Activated CD8-positive, alpha-beta memory T cell treated with anti-CD3 and anti-CD28 coated beads, Interleukin-2, amount 10 ng/mL, durations not matched to agents 7 days and 5 days (primary cell): ENCODE measurements around the gene IRX3. TPM values are rescaled to one million over a fixed set of nuclear protein-coding genes. Genes with fewer than 3 reads are reported as not detected.
A peak's percentile ranks its signal among the peaks of the same experiment; 100 is the strongest.

Source experiments
- ATAC-seq: fragments of 150-1000 bp; cut with Tn5 transposase; one replicate; pipeline ENCODE4 v1.10.0; 2021; ENCODE audit warnings: moderate library complexity
- CTCF ChIA-PET: fragments of 350-600 bp; sonication (Branson Sonifier 250); formaldehyde crosslinking; loops from one replicate; lab custom pipeline; 2021; ENCODE audit warnings: antibody characterized with exemption; lab: Charles Lee
- DNase-seq: peaks from one replicate; pipeline ENCODE4 v3.0.0-alpha.2; 2020
- H3K27ac Mint-ChIP-seq: one replicate; pipeline ENCODE4 v1.8.0; 2021; ENCODE audit warnings: mild to moderate bottlenecking, mixed read lengths
- H3K27me3 Mint-ChIP-seq: one replicate; pipeline ENCODE4 v1.8.0; 2021; ENCODE audit warnings: mixed read lengths
- H3K36me3 Mint-ChIP-seq: one replicate; pipeline ENCODE4 v1.8.0; 2021; ENCODE audit warnings: mild to moderate bottlenecking, mixed read lengths
- H3K4me1 Mint-ChIP-seq: one replicate; pipeline ENCODE4 v1.8.0; 2021; ENCODE audit warnings: mixed read lengths
- H3K4me3 Mint-ChIP-seq: one replicate; pipeline ENCODE4 v1.8.0; 2021; ENCODE audit warnings: mild to moderate bottlenecking, moderate library complexity, mixed read lengths
- H3K9me3 Mint-ChIP-seq: one replicate; pipeline ENCODE4 v1.8.0; 2022; ENCODE audit warnings: low read depth, mixed read lengths
- total RNA-seq, 2 experiments: library from RNA; stranded (reverse); gene quantifications; one replicate each; pipeline ENCODE4 v1.2.3, GENCODE V29; 2021

Gene IRX3
- total RNA-seq, 2 experiments from 2014 or later: 0.12 to 0.47 TPM

DNA sequence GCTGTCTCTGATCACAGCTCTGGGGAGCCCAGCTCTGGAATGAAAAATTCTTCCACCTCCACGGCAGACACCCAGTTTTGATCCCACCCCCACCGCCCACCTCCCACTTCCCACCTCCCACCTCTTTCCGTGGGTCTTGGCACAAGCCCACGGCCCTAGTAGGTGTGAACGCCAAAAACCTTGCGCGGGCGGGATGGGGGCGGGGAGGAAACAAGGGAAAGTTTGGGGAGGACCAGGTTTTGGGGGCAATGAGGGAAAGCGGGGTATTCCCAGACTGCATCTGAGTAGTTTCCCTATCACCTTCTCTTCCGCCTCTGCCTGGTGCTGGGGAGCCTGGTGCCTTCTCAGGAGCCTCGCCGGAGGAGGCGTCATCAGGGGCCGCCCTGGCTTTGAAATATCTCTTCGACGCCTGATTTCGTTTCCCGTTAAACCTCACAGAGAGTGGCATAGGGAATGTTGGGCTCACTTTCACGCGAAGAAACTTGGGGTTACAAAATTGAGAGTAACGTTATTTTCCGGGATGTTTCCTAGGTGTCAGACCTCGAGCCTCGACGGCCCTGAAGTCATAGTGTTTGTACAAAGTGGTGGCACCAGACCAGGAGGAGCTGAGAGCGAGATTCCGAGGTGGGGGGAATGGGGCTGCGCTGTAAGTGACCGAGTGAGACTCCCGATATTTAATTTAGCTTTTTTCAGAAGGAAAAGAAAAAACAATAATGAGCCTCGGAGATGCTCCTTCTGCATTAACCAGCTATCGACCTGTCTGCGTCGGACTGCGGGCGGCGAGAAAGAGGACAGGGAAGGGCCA, 1.6 kb upstream of the IRX3 start:
- H3K9me3 Mint-ChIP-seq: no peaks in the 10 kb centered on the region
- ATAC-seq (no peak), DNase-seq (no peak)
- CTCF ChIA-PET: no interaction called here
- H3K27ac Mint-ChIP-seq: no peak overlapping the region
- H3K36me3 Mint-ChIP-seq: peaks cover 8% of the 10 kb centered on the region
- no peak overlapping the region for H3K4me3 Mint-ChIP-seq
- peaks cover 78% of the 10 kb centered on the region for H3K27me3 Mint-ChIP-seq
- H3K4me1 Mint-ChIP-seq: peaks cover 16% of the 10 kb centered on the region

DNA sequence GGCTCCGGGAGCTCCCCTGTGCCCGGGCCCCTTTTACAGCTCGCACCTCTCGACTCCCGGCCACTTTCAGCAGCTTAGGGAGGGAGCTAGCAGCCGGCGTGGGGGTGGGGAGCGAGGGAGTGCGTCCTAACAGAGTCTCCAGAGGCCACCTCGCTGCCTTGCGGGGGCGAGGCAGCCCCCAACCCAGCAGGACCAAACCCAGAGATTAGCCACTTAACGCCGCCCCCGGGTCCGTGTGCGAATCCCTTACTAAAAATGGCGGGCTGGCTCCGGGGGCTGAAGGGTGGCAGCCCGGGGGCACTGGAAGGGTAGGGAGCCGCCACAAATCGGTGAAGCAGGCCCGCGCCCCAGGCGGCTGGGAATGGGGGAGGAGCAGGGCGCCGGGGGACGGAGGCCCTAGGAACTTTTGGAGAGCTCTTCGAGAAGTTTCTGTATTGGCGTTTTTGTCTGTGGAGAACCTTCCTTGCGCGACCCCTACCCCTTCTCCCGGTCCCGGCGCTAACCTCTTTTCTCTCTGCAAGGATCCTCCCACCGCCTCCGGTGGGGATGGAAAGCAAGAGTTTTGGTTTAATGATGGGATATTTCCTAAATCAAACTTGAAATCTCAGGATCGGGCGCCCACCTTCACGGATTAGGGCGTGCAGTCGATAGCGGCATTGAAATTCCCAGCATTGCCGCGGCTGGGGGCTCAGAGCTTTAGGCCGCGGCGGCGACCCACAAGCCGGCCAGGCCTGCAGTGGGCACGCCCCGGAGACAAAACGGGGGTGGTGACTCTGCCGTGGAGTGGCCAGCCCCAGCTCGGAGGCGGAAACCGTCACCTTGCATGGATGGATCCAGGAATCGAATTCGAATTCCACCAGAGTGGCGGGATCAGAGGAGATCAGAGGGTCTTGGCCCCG, 793 bp upstream of the IRX3 start:
- Mint-ChIP-seq H3K27ac (no peak overlapping the region), H3K27me3 (peaks cover 81% of the 10 kb centered on the region), H3K36me3 (peaks cover 9% of the 10 kb centered on the region), H3K4me1 (peaks cover 19% of the 10 kb centered on the region), H3K9me3 (no peaks in the 10 kb centered on the region), H3K4me3 (no peak overlapping the region)
- DNase-seq: no peak
- no peak for ATAC-seq
- CTCF ChIA-PET: no interaction called here

DNA sequence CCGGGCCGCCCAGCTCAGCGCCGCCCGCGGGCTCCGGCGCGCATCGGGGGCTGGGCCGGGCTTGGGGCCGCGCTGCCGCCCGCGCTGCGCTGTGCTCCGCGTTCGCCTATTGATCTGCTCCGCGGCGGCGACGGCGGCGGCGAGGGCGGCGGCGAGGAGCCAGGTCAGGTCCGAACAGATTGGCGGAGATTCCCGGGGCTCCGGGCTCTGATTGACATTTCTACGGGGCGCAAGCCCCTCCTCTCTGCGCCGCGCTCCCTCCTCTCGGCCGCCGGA, 559 bp downstream of the IRX3 start:
- DNase-seq: no peak
- CTCF ChIA-PET: no interaction called here

DNA sequence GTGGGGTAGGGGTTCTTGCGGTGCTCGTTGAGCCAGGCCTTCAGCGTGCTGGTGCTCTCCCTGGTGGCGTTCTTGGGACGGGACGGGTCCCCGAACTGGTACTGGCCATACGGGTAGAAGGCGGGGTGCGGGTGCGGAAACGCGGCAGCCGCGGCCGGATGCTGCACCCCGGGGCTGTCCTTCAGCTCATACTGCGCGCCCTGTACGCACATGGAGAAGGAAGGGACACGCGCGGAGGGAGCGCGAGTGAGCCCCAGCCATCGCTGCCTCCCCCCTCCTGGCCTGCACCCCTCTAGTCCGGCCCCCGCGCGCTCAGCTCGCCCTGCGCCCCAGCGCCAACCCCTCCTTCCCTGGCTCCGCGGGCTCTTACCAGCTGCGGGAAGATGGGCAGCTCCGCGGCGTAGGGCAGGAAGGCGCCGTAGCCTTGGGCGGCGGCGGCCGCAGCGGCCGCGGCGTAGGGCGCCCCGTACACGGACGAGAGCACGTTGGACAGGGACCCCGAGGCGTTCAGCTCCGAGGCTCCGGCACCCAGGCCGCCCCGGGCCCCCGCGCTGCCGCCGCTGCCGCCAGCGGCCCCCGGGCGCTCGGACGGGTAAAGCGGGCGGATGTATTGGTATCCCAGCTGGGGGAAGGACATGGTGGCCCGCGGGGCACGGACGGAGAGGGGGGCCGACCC, 1.0 kb downstream of the IRX3 start:
- peaks cover 80% of the 10 kb centered on the region for H3K27me3 Mint-ChIP-seq
- CTCF ChIA-PET: no interaction called here
- no peak for ATAC-seq
- H3K4me3 Mint-ChIP-seq: peak overlapping the region; percentile 37
- peak overlapping the region; percentile 36 for H3K27ac Mint-ChIP-seq
- H3K9me3 Mint-ChIP-seq: no peaks in the 10 kb centered on the region
- H3K4me1 Mint-ChIP-seq: peaks cover 17% of the 10 kb centered on the region
- peaks cover 7% of the 10 kb centered on the region for H3K36me3 Mint-ChIP-seq
- DNase-seq: no peak

More for the DNA sequence above, 559 bp downstream of the IRX3 start:
- Mint-ChIP-seq H3K36me3 (peaks cover 9% of the 10 kb centered on the region), H3K27me3 (peaks cover 80% of the 10 kb centered on the region), H3K4me3 (peak overlapping the region; percentile 64), H3K9me3 (no peaks in the 10 kb centered on the region), H3K4me1 (peaks cover 19% of the 10 kb centered on the region), H3K27ac (no peak overlapping the region)
- ATAC-seq: no peak

DNA sequence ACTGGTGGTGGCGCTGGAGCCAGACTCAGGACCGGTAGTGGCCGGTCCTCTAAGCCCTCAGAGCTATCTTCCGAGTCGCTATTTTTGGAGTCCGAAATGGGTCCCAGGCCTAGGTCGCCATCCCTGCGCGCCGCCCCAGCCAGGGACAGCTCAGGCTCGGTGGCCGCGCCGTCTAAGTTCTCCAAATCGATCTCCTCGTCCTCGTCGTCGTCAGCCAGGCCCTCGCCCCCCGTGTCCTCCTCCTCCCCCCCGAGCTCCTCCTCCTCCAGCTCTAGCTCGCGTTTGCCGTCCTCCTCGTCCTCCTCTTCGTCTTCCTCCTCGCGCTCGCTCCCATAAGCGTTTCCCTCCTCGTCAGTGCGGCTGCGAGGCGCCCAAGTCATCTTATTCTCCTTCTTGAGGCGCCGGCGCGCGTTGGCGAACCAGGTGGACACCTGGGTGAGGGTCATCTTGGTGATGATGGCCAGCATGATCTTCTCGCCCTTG, 1.6 kb downstream of the IRX3 start:
- CTCF ChIA-PET: no interaction called here
- H3K9me3 Mint-ChIP-seq: no peaks in the 10 kb centered on the region
- peaks cover 16% of the 10 kb centered on the region for H3K4me1 Mint-ChIP-seq
- peaks cover 6% of the 10 kb centered on the region for H3K36me3 Mint-ChIP-seq
- ATAC-seq: no peak
- H3K27me3 Mint-ChIP-seq: peaks cover 82% of the 10 kb centered on the region
- DNase-seq: no peak
- H3K4me3 Mint-ChIP-seq: peak overlapping the region; percentile 37
- H3K27ac Mint-ChIP-seq: peak overlapping the region; percentile 36

DNA sequence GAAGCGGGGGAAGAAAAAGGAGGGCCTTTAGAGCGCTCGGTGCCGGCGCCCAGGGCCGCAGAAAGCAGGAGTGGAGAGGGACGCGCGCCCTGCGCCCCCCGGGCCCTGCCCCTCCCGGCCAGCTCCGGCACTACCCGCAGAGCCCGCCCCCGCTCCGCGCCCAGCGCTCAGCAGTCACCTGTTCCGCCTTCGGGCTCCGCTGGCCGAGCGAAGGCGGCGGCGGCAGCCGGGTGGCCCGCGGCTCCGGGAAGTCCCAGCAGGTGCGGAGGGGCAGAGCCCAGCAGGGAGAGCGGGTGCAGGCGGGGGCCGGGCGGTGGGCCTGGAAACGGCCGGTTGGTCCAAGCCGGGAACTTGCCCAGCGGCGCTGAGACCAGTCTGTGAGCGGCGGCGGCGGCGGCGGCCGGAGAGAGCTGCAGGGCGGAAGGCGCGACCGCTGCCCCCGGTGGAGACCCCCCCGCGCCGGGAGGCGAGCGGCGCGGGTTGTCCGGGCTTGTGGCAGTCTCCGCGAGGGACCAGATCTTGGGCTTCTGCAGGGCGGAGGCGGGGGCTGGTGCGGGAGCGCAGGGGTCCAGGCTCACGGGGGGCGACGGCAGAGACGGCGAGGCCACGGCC, 2.2 kb downstream of the IRX3 start:
- Mint-ChIP-seq H3K4me1 (peaks cover 16% of the 10 kb centered on the region), H3K9me3 (no peaks in the 10 kb centered on the region), H3K27me3 (peaks cover 82% of the 10 kb centered on the region), H3K27ac (no peak overlapping the region), H3K4me3 (no peak overlapping the region), H3K36me3 (peaks cover 4% of the 10 kb centered on the region)
- ATAC-seq (no peak), DNase-seq (no peak)
- CTCF ChIA-PET: no interaction called here

DNA sequence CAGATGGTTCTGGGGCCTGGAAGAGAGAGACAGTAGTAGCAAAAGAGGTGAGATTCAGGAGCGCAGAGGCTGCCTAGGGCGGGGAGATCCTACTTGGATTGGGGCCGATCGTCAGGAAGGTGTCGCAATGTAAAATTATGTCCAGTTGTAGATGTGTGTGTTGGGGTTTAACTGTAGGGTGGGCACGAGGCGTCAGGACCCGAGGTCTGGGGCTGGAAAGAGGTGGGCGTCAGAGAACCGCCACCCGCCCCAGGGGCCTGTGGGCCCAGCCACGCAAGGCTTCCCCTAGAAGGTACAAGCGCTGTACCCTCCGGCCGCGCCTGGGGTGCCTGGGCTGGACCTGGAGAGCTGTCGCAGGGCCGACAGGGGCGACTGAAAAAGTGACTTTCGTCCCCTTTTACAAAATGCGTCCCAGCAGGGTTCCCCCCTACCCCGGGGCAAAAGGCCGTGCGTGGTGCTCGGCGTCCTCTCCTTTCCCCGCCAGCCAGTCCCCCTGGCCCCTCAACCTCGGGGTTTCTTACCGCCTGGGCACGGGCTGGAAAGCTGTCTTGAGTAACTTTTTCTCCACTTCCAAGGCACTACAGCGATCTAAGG, 2.8 kb downstream of the IRX3 start:
- H3K9me3 Mint-ChIP-seq: no peaks in the 10 kb centered on the region
- no peak overlapping the region for H3K27ac Mint-ChIP-seq
- peaks cover 4% of the 10 kb centered on the region for H3K36me3 Mint-ChIP-seq
- peaks cover 16% of the 10 kb centered on the region for H3K4me1 Mint-ChIP-seq
- CTCF ChIA-PET: interaction anchor here (1.1 kb wide), 1 partner anchor 673 kb away, joined by 4 read pairs; no protein-coding TSS in a partner anchor
- peaks cover 78% of the 10 kb centered on the region for H3K27me3 Mint-ChIP-seq
- DNase-seq (no peak), ATAC-seq (no peak)
- no peak overlapping the region for H3K4me3 Mint-ChIP-seq

DNA sequence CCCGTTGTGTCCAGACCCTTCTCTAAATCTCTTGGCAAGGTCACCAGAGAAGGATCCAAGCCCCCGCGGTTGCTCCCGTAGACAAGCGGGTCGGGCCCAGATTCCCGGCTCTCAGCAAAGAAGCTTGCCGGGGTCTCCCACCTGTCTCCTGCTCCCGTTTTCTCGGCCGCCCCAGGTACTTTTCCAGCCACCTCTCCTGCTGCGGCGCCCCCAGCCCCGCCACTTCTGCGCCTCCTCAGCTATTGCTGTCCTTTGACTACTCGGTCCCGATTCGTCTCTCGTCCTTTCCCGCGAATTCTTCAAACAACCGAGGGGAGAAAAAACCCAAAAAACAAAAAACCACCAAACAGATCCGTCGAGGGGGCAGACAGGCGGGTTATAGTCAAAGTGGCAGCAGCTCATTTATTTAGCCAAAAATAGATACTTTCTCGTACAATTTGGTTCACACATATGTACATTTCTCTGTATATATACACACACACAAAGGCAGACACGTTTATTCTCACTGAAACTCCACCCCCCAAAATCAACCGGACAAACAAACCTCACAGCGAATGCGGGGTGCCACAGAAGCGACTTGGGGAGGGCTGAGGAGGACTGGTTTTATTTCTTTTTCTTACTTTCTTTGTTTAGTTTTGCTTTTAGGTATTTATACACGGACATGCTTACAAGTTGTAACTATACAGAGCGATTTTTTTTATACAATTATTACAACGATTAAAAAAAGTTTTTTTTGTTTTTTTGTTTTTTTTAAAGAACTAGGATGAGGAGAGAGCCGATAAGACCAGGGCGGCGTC, 3.5 kb downstream of the IRX3 start:
- no peak for DNase-seq
- Mint-ChIP-seq H3K4me3 (no peak overlapping the region), H3K4me1 (peaks cover 16% of the 10 kb centered on the region), H3K27ac (peak overlapping the region; percentile 44), H3K36me3 (peaks cover 4% of the 10 kb centered on the region), H3K27me3 (peaks cover 77% of the 10 kb centered on the region), H3K9me3 (no peaks in the 10 kb centered on the region)
- ATAC-seq: no peak
- CTCF ChIA-PET: interaction anchor here (1.1 kb wide), 2 partner anchors 674 to 974 kb away, joined by 3 to 4 read pairs; no protein-coding TSS in a partner anchor

DNA sequence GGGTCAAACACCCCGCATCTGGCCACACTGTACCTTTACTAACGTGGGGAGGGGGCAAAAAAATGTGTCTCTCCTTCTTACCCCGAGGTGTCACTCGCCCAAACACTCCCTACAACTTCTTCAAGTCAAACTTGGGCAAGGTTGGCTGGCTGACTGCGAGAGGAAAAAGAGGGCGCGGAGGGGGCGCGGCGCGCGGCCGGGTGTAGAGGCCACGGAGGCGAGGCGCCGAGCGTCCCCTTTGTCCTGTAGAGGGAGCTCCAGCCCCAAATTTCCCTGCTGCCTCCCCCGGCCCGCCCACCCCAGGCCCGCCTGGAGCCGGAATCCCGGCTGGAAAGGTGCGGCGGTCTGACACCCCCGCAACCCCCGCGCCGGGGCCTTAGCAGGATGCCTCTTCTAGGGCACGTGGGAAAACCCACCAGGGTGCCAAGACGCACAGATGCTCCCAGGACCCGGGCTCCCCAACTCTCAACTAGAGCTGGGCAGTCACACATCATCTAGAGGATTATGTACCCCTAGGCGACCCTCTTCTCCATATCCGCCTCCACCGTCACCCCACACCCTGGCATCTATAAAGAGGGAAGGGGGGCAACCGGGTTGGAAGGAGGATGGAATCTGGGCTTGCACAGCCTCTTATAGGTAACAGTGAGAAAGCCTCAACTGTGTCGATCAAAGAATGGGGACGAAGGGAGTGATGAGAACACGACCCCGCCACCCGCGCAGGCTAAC, 4.2 kb downstream of the IRX3 start:
- Mint-ChIP-seq H3K27me3 (peaks cover 71% of the 10 kb centered on the region), H3K4me1 (peaks cover 16% of the 10 kb centered on the region), H3K4me3 (no peak overlapping the region), H3K9me3 (no peaks in the 10 kb centered on the region), H3K27ac (no peak overlapping the region), H3K36me3 (peaks cover 4% of the 10 kb centered on the region)
- CTCF ChIA-PET: interaction anchor here (1.1 kb wide), 1 partner anchor 975 kb away, joined by 3 read pairs; no protein-coding TSS in a partner anchor
- DNase-seq (no peak), ATAC-seq (no peak)

DNA sequence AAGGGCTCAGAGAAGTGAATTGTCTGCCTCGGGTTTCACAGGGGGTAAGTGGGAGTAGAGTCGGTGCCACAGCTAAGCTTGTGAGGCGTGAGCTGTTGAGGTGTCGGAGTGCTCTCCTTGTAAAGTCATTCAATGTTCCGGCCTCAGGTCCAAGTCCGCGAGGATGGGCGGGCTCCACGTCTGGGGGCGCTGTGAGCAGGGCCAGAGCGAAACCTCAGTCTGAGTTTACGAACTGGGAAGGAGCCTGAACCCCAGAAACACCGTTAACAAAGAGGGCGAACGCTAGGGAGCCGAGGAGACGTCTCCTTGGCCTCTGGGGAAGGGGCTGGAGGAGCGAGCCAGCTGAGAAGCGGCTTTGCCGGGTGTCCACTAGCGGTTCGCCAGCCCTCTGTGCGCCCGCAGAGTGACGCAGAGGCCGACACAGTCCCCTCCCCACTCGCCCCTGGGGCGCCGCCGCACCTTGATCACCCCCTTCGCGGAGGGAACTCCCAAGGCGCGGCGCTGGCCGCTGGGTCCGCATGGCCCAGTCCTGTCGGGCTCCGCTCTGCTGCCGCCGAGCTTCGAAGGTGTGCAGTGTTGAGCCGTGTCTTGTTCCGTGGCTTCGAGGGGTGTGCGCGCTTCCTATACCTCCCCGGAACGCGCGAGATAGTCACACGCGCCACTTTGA, 4.9 kb downstream of the IRX3 start:
- Mint-ChIP-seq H3K27ac (no peak overlapping the region), H3K9me3 (no peaks in the 10 kb centered on the region), H3K4me1 (peaks cover 16% of the 10 kb centered on the region), H3K4me3 (no peak overlapping the region), H3K36me3 (peaks cover 4% of the 10 kb centered on the region), H3K27me3 (peaks cover 67% of the 10 kb centered on the region)
- DNase-seq (no peak), ATAC-seq (no peak)
- CTCF ChIA-PET: interaction anchor here (1.0 kb wide), 1 partner anchor 88 kb away, joined by 3 read pairs; no protein-coding TSS in a partner anchor

DNA sequence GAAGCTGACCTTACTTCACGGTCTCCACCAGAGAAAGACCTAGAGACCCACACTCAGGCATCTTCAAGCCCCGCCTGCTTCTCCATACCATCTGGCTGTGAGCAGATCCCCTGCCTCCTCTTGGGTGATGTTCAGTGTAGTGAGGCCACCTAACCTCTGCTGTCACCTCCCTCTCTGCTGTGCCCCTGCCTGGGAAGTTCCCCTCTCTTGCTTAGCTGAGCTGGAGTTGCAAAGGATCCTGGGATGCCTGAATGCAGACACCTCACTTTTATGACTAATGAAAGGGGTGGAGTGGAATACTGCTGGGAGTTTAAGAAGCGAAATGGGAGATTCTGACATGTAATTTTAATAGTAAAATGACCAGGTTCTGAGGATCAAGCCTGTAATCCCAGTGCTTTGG, 5.8 kb downstream of the IRX3 start:
- ATAC-seq (no peak), DNase-seq (no peak)
- Mint-ChIP-seq H3K27ac (no peak overlapping the region), H3K36me3 (peaks cover 2% of the 10 kb centered on the region), H3K27me3 (peaks cover 61% of the 10 kb centered on the region), H3K4me3 (no peak overlapping the region), H3K9me3 (no peaks in the 10 kb centered on the region), H3K4me1 (peaks cover 12% of the 10 kb centered on the region)
- CTCF ChIA-PET: interaction anchor here (1.0 kb wide), 1 partner anchor 89 kb away, joined by 3 read pairs; no protein-coding TSS in a partner anchor
